ENCODE data around the gene TRIM38. TPM values are rescaled to one million over a fixed set of nuclear protein-coding genes. Genes with fewer than 3 reads are reported as not detected.

Gene TRIM38
- total and polyA plus RNA-seq, 2 of the 13 experiments (the other 11 are each of a cell fraction or from before 2014, with no cell fraction given), result 2.5 to 3.1 TPM

DNA sequence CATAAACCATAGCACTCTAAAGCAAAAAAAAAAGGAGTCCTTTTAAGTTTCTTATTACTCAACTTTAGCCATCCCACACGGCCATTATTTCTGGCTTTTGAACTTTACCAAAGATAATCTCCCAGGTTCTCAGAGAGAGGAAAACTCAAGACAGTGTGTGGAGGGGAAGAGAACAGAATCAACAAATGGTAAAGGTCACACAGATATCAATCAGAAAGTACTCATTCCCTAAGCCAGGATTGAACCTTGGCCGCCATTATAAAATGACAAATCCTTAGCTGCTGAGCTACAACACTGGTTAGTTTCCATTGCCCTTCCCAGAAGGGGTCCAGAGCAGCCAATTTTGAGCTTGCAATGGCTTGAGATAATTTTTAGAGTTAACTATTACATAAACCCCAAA is 10.1 kb upstream of the TRIM38 start:
- H3K9ac ChIP-seq (ENCODE audit: insufficient read depth, low read depth, low read length), result no peak overlapping the region
- ATAC-seq, result no peak
- 36% methylated on average over 2 of the region's 2 CpGs for WGBS (ENCODE audit: low lambda C conversion rate)
- POLR2A ChIA-PET, result interaction anchor here (1.8 kb wide), 1 partner anchor 39 kb away, joined by 5 read pairs; no protein-coding TSS in a partner anchor
- H3K4me3 ChIP-seq (replicated peaks in 1 of 3; ENCODE audit: insufficient read depth in 1 of 3, low read depth in 2 of 3, low read length in 3 of 3), result no peak overlapping the region
- intact Hi-C loops (cut with micrococcal nuclease; ENCODE audit: unreplicated experiment) (no loop called here), in situ Hi-C loops (cut with HindIII; ENCODE audit: extremely low pct_ligation_motif_present, low pct_unique_long_range_greater_than_20kb) (no loop called here)
- no peaks in the 10 kb centered on the region for H3K79me2 ChIP-seq (ENCODE audit: insufficient read depth, low read length)
- H4K20me1 ChIP-seq (ENCODE audit: insufficient read depth, low read length), result no peaks in the 10 kb centered on the region
- no peak overlapping the region for H3K4me2 ChIP-seq (ENCODE audit: low read depth, low read length)
- H3K27ac ChIP-seq (ENCODE audit: extremely low read length, insufficient read depth, low read length), result no peak overlapping the region
- peaks cover 19% of the 10 kb centered on the region for H3K4me1 ChIP-seq (ENCODE audit: insufficient read depth, low read length)
- H3K27me3 ChIP-seq (ENCODE audit: control insufficient read depth in 1 of 2, insufficient read depth in 2 of 2, low read length in 2 of 2), result no peaks in the 10 kb centered on the region
- H3K9me3 ChIP-seq (ENCODE audit: low read length), result no peaks in the 10 kb centered on the region
- no peaks in the 10 kb centered on the region for H3K36me3 ChIP-seq (replicated peaks in 1 of 2; ENCODE audit: control insufficient read depth in 1 of 2, insufficient read depth in 2 of 2, low read length in 2 of 2)
- CTCF ChIA-PET (ENCODE audit: low intra/inter-chr PET ratio, low total read pairs), result no interaction called here
- H2AFZ ChIP-seq (ENCODE audit: low read length), result no peak overlapping the region
- no TSS peak for BruUV-seq (replicated peaks)
- FAIRE-seq, result no peak
- no peak for DNase-seq (ENCODE audit: low spot score)
- peak; percentile 13; the same call in 1 of the 2 replicates for TF ChIP-seq HNF4A (CRISPR knock-in tag; IDR thresholded peaks at IDR 0.05)
- no peak for TF ChIP-seq ZNF883 (CRISPR knock-in tag; IDR thresholded peaks at IDR 0.05; ENCODE audit: not compliant biosample characterization)
- no peak for TF ChIP-seq ZNF513 (CRISPR knock-in tag; conservative IDR thresholded peaks at IDR 0.05)
- no peak for TF ChIP-seq ZNF660 (CRISPR knock-in tag; IDR thresholded peaks at IDR 0.05; ENCODE audit: borderline replicate concordance, low read depth)
- no peak for TF ChIP-seq ZNF362 (CRISPR knock-in tag; IDR thresholded peaks at IDR 0.05; ENCODE audit: borderline replicate concordance)
- TF ChIP-seq, protein P1, sequence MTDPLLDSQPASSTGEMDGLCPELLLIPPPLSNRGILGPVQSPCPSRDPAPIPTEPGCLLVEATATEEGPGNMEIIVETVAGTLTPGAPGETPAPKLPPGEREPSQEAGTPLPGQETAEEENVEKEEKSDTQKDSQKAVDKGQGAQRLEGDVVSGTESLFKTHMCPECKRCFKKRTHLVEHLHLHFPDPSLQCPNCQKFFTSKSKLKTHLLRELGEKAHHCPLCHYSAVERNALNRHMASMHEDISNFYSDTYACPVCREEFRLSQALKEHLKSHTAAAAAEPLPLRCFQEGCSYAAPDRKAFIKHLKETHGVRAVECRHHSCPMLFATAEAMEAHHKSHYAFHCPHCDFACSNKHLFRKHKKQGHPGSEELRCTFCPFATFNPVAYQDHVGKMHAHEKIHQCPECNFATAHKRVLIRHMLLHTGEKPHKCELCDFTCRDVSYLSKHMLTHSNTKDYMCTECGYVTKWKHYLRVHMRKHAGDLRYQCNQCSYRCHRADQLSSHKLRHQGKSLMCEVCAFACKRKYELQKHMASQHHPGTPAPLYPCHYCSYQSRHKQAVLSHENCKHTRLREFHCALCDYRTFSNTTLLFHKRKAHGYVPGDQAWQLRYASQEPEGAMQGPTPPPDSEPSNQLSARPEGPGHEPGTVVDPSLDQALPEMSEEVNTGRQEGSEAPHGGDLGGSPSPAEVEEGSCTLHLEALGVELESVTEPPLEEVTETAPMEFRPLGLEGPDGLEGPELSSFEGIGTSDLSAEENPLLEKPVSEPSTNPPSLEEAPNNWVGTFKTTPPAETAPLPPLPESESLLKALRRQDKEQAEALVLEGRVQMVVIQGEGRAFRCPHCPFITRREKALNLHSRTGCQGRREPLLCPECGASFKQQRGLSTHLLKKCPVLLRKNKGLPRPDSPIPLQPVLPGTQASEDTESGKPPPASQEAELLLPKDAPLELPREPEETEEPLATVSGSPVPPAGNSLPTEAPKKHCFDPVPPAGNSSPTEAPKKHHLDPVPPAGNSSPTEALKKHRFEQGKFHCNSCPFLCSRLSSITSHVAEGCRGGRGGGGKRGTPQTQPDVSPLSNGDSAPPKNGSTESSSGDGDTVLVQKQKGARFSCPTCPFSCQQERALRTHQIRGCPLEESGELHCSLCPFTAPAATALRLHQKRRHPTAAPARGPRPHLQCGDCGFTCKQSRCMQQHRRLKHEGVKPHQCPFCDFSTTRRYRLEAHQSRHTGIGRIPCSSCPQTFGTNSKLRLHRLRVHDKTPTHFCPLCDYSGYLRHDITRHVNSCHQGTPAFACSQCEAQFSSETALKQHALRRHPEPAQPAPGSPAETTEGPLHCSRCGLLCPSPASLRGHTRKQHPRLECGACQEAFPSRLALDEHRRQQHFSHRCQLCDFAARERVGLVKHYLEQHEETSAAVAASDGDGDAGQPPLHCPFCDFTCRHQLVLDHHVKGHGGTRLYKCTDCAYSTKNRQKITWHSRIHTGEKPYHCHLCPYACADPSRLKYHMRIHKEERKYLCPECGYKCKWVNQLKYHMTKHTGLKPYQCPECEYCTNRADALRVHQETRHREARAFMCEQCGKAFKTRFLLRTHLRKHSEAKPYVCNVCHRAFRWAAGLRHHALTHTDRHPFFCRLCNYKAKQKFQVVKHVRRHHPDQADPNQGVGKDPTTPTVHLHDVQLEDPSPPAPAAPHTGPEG (CRISPR knock-in tag; IDR thresholded peaks at IDR 0.05), result 0 out of 2 replicates have a peak, but pooled peaks have one; percentile 40
- TF ChIP-seq PREB (CRISPR knock-in tag; IDR thresholded peaks at IDR 0.05), result no peak
- TF ChIP-seq, protein P2, sequence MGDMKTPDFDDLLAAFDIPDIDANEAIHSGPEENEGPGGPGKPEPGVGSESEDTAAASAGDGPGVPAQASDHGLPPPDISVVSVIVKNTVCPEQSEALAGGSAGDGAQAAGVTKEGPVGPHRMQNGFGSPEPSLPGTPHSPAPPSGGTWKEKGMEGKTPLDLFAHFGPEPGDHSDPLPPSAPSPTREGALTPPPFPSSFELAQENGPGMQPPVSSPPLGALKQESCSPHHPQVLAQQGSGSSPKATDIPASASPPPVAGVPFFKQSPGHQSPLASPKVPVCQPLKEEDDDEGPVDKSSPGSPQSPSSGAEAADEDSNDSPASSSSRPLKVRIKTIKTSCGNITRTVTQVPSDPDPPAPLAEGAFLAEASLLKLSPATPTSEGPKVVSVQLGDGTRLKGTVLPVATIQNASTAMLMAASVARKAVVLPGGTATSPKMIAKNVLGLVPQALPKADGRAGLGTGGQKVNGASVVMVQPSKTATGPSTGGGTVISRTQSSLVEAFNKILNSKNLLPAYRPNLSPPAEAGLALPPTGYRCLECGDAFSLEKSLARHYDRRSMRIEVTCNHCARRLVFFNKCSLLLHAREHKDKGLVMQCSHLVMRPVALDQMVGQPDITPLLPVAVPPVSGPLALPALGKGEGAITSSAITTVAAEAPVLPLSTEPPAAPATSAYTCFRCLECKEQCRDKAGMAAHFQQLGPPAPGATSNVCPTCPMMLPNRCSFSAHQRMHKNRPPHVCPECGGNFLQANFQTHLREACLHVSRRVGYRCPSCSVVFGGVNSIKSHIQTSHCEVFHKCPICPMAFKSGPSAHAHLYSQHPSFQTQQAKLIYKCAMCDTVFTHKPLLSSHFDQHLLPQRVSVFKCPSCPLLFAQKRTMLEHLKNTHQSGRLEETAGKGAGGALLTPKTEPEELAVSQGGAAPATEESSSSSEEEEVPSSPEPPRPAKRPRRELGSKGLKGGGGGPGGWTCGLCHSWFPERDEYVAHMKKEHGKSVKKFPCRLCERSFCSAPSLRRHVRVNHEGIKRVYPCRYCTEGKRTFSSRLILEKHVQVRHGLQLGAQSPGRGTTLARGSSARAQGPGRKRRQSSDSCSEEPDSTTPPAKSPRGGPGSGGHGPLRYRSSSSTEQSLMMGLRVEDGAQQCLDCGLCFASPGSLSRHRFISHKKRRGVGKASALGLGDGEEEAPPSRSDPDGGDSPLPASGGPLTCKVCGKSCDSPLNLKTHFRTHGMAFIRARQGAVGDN (CRISPR knock-in tag; IDR thresholded peaks at IDR 0.05), result no peak
- TF ChIP-seq ZFP41 (CRISPR knock-in tag; IDR thresholded peaks at IDR 0.05; ENCODE audit: borderline replicate concordance), result no peak
